Posterior cingulate gyrus (tissue), 11 donors: ENCODE results near the gene BPIFB1.

Experiments
- DNase-seq, 10 donors: peaks; one replicate each; pipeline versions ENCODE4 v3.0.0 to v3.0.0-alpha.2; 2020 to 2021; ENCODE audit warnings: mixed read lengths in 3 of 10
- intact Hi-C: fragments of 100-400 bp; cut with DNase I; formaldehyde crosslinking; loops from one replicate; pipeline ENCODE4 v1.15.1; 2023

Gene BPIFB1

GRCh38 chr20:33282991-33283555, at the start of gene BPIFB1:
Gene BPIFB1, plus strand, starts transcription at chr20:33283214. Its CDS starts 2,860 bp downstream, at chr20:33286074.
- peak in 1 of 10 donors; percentile 55 for DNase-seq
- intact Hi-C loops = no loop called here

GRCh38 chr20:33234050-33234449, 49.0 kb upstream of the BPIFB1 start:
- intact Hi-C loops = no loop called here
- DNase-seq = no peak

- intact Hi-C loops = no loop called here
Observed at GRCh38 chr20:33235696-33236095, 47.3 kb upstream of the BPIFB1 start, which contains the start of gene BPIFA1. Gene BPIFA1, plus strand, starts transcription at chr20:33235996. Its CDS starts 1,716 bp downstream, at chr20:33237712.

GRCh38 chr20:33236351-33236750, 46.7 kb upstream of the BPIFB1 start:
- intact Hi-C loops = no loop called here
- no peak for DNase-seq

More at GRCh38 chr20:33235696-33236095, 47.3 kb upstream of the BPIFB1 start, which contains the start of gene BPIFA1:
- no peak for DNase-seq

- DNase-seq = no peak
- intact Hi-C loops = no loop called here
Observed at GRCh38 chr20:33237989-33238388, 45.0 kb upstream of the BPIFB1 start.

- DNase-seq = no peak
- intact Hi-C loops = no loop called here
Observed at GRCh38 chr20:33239418-33239817, 43.6 kb upstream of the BPIFB1 start.

- intact Hi-C loops = no loop called here
- DNase-seq = no peak
Observed at GRCh38 chr20:33239979-33240736, 42.9 kb upstream of the BPIFB1 start.

GRCh38 chr20:33240923-33241322, 42.1 kb upstream of the BPIFB1 start:
- no peak for DNase-seq
- intact Hi-C loops = no loop called here

- intact Hi-C loops = no loop called here
- DNase-seq = no peak
Observed at GRCh38 chr20:33242319-33243100, 40.5 kb upstream of the BPIFB1 start.

GRCh38 chr20:33246077-33246476, 36.9 kb upstream of the BPIFB1 start:
- intact Hi-C loops = no loop called here
- DNase-seq = no peak

- intact Hi-C loops = no loop called here
- DNase-seq = no peak
Observed at GRCh38 chr20:33249456-33249855, 33.6 kb upstream of the BPIFB1 start.

GRCh38 chr20:33250666-33251065, 32.3 kb upstream of the BPIFB1 start:
- intact Hi-C loops = no loop called here
- DNase-seq = no peak

GRCh38 chr20:33251496-33251895, 31.5 kb upstream of the BPIFB1 start:
- no peak for DNase-seq
- intact Hi-C loops = no loop called here

- intact Hi-C loops = no loop called here
- no peak for DNase-seq
Observed at GRCh38 chr20:33252460-33252859, 30.6 kb upstream of the BPIFB1 start.

- DNase-seq = no peak
- intact Hi-C loops = no loop called here
Observed at GRCh38 chr20:33255005-33255404, 28.0 kb upstream of the BPIFB1 start.

GRCh38 chr20:33257237-33257636, 25.8 kb upstream of the BPIFB1 start:
- DNase-seq = no peak
- intact Hi-C loops = no loop called here

- intact Hi-C loops = no loop called here
Observed at GRCh38 chr20:33259371-33259770, 23.6 kb upstream of the BPIFB1 start.

GRCh38 chr20:33261465-33261864, 21.5 kb upstream of the BPIFB1 start:
- no peak for DNase-seq
- intact Hi-C loops = loop anchor here (5.0 kb wide), 1 partner anchor 36 kb away; no protein-coding TSS in a partner anchor

More at GRCh38 chr20:33259371-33259770, 23.6 kb upstream of the BPIFB1 start:
- DNase-seq = no peak

- intact Hi-C loops = loop anchor here (5.0 kb wide), 1 partner anchor 35 kb away; no protein-coding TSS in a partner anchor
- peak in 6 of 10 donors; percentile 44 to 92 (median 54) for DNase-seq
Observed at GRCh38 chr20:33262658-33263065, 20.4 kb upstream of the BPIFB1 start.

- peak in 1 of 10 donors; percentile 18 for DNase-seq
- intact Hi-C loops = loop anchor here (5.0 kb wide), 1 partner anchor 34 kb away; no protein-coding TSS in a partner anchor
Observed at GRCh38 chr20:33263784-33264183, 19.2 kb upstream of the BPIFB1 start.

GRCh38 chr20:33267701-33268100, 15.3 kb upstream of the BPIFB1 start:
- intact Hi-C loops = no loop called here
- DNase-seq = no peak
